GM18858 (cell line): ENCODE measurements around the gene CHRM1.
"Not testable (repeated sequence)": the region's sequence is repeated elsewhere in the genome, so short reads cannot be mapped to it uniquely, and the experiment has no call there.

Experiments
- ATAC-seq: cut with Tn5 transposase; IDR thresholded peaks from one replicate; pipeline ENCODE4 v1.9.1; 2021; ENCODE audit not compliant: unreplicated experiment

CHRM1 gene

DNA sequence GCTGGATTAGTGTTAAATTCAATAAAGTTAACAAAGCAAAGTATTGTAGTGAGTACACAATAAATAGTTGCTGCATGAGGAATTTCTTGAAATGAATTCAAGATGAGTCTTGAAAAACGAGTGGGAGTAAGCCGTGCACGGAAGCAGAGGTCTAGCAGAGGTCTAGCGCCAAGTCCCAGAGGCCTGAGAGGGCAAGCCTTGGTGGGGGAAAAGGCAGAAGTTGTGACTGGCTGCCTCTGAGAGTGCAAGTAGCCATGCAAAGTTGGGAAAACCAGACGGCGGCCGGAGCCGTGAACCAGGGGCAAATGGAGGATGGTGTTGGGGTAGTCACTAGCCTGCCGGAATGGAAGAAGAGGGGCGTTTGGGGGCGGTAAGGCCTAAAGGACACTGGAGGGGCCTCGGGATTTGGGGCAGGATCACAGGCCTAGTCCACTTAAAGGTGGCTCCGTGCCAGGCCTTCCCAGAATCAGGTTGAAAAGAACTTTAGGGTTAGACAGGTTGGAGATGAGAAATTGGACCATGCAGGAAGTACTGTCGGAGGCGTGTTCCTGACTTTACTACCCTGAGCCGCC, 40.8 kb downstream of the CHRM1 start:
- no peak for ATAC-seq

DNA sequence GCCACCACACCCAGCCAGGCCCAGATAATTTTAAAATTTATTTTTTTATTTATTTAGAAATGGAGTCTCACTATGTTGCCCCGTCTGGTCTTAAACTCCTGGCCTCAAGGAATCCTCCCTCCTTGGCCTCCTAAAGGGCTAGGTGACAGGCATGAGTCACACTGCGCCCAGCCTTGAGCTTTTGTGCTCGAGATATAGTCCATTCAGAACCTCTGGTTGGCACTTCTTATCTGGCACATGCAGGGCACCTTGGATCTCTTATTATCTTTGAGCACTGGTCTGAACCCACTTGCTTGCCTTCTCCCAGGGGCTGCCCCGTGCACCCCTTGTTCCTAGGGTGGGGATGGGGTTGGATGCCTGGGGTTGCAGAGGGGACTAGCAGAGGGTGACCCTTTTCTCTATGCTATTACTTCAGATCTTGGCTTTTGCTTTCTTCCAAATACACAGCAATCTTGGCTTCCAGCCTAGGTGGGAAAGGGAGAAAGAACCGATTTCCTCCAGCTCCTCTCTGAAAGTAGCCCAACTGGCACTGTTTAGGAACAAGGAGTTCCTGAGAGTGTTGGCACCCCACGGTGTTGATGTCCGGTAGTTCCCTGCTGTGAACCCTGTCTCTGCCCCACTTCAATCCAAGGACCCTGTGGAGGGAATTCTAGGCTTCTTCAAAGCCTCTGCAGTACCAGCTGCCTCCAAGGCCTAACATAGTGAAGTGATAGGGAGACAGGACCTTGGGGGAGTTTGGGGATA, 41.8 kb downstream of the CHRM1 start:
- ATAC-seq = no peak

DNA sequence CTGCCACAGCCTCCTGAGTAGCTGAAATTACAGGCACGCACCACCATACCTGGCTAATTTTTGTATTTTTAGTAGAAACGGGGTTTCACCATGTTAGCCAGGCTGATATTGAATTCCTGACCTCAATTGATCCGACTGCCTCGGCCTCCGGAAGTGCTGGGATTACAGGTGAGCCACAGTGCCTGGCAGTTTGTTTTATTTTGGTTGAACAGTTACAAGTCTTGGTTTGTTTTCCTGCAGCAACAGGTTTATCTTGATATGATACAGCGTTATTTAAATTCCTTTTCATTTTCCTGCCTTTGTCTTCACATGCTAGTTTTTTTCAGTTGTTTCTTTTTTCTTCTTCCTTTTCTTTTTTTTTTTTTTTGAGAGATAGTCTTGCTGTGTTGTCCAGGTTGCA, 44.5 kb downstream of the CHRM1 start:
- no peak for ATAC-seq

DNA sequence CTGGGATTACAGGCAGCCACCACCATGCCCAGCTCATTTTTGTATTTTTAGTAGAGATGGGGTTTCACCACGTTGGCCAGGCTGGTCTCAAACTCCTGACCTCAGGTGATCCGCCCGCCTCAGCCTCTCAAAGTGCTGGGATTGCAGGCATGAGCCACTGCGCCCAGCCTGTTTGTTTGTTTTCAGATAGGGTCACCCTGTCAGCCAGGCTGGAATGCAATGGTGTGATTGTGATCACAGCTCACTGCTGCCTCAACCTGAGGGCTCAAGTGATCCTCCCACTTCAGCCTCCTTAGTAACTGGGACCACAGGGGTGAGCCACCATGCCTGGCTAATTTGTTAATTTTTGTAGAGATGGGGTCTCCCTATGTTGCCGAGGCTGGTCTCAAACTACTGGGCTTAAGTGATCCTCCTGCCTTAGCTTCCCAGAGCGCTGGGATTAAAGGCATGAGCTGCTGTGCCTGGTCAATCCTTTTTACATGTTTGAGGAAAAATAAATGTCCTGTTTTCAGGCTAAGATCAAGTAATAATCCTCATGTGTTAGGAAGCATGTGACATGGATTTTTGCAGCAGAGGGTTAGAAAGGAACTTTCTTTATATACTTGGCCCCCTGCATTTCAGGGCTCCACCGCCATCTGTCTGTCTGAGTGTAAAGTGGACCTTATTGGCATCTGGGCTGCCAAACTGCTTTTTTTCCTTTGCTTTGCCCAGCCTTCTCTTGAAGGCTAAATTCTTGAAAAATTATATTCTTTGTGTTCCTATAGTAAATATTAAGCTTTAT, 45.3 kb downstream of the CHRM1 start:
- ATAC-seq = no peak

DNA sequence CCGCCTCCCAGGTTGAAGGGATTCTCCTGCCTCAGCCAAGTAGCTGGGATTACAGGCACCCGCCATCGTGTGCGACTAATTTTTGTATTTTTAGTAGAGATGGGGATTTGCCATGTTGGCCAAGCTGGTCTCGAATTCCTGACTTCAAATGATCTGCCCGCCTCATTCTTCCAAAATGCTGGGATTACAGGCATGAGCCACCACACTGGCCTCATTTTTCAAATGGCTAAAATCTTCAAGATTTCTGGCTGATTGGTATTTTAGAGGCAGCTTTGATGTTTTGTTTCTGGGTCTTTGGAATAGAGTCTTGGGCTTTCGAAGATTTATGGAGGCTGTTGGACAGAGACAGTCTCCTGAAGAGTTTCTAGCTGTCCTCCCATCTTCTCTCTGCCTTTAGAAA, 46.3 kb downstream of the CHRM1 start:
- no peak for ATAC-seq

DNA sequence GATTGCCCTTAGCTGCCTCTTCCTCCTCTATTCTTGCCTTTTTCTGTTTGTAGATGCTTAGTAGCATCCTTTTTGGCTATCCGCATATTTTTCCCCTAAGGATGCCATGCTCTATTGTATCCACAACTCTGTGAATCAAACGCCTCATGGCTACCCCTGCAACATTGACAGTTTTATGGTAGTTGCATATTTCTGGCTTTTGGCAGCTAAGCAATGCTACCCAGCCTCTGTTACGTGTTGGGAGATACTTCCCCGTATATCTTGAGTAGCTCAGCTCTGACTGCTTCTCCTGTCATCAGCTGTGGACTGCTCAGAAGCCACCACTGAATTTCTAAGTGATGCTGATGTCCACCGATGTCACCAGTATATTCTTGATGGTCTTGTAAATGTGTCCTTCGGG, 55.5 kb downstream of the CHRM1 start:
- ATAC-seq = no peak

DNA sequence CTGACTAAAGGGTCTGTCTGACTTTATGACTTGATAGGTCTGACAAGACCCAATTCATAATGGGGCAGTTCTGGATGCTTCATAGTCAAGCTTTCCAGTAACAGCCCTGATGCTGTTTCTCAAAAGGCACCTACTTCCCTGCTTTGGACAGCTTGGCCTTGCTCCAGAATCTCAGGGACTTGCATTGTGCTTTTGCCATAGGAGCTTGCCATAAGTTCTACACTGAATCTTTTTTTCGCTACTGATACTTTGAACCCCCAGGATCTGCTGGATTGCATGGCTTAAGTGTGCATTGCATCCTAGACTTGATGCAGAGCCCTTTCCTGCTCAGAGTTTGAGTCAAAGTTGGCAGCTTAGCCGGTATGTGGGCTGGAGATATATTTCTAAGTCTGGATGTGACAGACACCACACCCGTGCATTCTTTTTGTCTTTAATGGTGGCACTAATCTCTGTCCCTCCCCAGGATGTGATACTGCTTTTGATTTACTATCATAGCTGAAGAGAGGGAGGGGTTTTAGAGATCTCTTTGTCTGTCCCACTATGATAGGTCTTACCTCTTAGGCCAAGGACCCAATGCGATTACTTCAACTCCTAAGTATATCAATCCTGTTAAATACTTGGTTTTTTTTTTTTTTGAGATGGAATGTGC, 57.4 kb downstream of the CHRM1 start:
- ATAC-seq = no peak

DNA sequence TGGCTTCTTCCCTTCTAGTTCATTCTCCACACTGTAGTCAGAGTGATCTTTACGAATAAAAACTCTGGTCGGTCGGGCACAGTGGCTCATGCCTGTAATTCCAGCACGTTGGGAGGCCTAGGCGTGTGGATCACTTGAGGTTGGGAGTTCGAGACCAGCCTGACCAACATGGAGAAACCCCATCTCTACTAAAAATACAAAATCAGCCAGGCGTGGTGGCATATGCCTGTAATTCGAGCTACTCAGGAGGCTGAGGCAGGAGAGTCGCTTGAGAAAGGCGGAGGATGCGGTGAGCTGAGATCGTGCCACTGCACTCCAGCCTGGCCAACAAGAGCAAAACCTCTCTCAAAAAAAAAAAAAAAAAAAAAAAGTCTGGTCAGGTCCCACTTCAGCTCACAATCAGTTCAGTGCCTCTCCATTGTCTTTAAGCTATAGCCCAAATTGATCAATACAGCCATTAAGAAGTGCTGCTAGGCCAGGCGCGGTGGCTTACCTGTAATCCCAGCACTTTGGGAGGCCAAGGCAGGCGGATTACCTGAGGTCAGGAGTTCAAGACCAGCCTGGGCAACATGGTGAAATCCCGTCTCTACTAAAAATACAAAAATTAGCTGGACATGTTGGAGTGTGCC, 59.5 kb downstream of the CHRM1 start:
- not testable (repeated sequence) for ATAC-seq

DNA sequence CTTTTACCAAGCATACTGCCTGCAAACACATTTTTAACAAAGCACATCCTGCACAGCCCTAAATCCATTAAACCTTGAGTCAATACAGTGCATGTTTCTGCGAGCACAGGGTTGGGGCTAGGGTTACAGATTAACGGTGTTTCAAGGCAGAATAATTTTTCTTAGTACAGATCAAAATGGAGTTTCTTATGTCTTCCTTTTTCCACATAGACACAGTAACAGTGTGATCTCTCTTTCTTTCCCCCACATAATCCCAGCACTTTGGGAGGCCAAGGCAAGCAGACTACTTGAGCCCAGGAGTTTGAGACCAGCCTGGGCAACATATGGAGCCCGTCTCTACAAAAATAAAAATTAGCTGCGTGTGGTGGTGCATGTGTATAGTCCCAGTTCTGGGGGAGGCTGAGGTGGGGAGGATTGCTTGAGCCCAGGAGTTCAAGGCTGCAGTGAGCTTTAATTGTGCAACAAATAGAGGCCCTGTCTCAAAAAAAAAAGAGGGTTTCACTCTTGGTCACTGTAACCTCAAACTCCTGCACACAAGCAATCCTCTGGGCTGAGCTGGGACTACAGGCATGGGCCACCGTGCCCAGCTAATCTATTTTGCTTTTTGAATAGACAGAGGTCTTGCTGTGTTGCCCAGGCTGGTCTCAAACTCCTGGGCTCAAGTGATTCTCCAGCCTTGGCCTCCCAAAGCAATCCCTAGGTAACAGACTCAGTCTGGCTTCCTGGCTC, 60.2 kb downstream of the CHRM1 start:
- no peak for ATAC-seq

DNA sequence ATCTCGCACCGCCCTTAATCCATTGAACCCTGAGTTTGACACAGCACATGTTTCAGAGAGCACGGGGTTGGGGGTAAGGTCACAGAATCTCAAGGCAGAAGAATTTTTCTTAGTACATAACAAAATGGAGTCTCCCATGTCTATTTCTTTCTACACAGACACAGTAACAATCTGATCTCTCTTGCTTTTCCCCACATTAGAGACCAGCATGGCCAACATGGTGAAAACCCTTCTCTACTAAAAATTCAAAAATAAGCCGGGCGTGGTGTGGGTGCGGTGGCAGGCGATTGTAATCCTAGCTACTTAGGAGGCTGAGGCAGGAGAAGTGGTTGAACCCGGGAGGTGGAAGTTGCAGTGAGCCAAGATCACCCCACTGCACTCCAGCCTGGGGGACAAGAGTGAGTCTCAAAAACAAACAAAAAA, 61.9 kb downstream of the CHRM1 start:
- ATAC-seq = not testable (repeated sequence)
